Measurements from ENCODE around the gene KRTAP10-6.
"Not testable (repeated sequence)": the region's sequence is repeated elsewhere in the genome, so short reads cannot be mapped to it uniquely, and the experiment has no call there.

The KRTAP10-6 gene

DNA sequence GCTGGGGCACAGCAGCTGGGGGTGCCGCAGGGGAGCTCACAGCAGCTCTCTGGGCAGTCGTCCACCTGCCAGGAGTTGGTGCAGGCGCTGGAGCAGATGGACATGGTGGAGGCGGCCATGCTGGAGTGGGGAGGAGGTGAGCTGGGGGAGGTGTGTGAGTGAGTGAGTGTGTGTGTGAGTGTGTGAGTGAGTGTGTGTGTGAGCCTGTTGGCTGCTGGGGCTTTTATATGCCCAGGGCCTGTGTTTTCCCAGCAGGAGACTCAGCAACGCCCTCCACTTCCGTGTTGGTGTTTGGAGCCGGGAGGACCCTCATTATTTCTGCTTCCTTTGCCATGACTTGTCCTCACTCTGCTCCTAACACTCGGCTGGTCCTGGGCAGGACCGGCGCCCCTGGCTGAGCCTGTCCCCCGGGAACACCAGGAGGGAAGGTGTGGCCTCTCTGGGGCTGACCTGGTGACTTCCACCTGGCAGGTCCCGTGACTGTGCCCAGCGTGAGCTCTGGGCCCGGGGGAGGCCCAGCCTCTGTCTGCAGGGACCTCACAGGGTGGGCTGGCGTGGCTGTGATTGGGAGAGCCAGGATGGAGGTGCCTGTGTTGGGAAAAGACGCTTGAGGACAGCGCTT is 40.9 kb downstream of the KRTAP10-6 start, which contains the start of gene KRTAP10-2:
Gene KRTAP10-2 (minus strand): TSS at position 166 of the 622 bp plus-strand sequence. CDS start 47 bp downstream, at position 119.
- H3K4me3 ChIP-seq (replicated peaks; ENCODE audit: insufficient read depth, low read length) = no peak within 1 kb of the TSS
- H3K27ac ChIP-seq (replicated peaks) = no peak within 1 kb of the TSS
- TF ChIP-seq GABPA (IDR thresholded peaks at IDR 0.05; ENCODE audit: low read depth) (no peak), SPI1 (IDR thresholded peaks at IDR 0.05; ENCODE audit: borderline replicate concordance, low read depth) (no peak), POLR2AphosphoS5 (IDR thresholded peaks at IDR 0.05; ENCODE audit: low read depth) (no peak)
- TF ChIP-seq, protein P1, sequence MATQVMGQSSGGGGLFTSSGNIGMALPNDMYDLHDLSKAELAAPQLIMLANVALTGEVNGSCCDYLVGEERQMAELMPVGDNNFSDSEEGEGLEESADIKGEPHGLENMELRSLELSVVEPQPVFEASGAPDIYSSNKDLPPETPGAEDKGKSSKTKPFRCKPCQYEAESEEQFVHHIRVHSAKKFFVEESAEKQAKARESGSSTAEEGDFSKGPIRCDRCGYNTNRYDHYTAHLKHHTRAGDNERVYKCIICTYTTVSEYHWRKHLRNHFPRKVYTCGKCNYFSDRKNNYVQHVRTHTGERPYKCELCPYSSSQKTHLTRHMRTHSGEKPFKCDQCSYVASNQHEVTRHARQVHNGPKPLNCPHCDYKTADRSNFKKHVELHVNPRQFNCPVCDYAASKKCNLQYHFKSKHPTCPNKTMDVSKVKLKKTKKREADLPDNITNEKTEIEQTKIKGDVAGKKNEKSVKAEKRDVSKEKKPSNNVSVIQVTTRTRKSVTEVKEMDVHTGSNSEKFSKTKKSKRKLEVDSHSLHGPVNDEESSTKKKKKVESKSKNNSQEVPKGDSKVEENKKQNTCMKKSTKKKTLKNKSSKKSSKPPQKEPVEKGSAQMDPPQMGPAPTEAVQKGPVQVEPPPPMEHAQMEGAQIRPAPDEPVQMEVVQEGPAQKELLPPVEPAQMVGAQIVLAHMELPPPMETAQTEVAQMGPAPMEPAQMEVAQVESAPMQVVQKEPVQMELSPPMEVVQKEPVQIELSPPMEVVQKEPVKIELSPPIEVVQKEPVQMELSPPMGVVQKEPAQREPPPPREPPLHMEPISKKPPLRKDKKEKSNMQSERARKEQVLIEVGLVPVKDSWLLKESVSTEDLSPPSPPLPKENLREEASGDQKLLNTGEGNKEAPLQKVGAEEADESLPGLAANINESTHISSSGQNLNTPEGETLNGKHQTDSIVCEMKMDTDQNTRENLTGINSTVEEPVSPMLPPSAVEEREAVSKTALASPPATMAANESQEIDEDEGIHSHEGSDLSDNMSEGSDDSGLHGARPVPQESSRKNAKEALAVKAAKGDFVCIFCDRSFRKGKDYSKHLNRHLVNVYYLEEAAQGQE (IDR thresholded peaks at IDR 0.05; ENCODE audit: insufficient replicate concordance, low read depth) = no peak
- TF ChIP-seq, protein P2, sequence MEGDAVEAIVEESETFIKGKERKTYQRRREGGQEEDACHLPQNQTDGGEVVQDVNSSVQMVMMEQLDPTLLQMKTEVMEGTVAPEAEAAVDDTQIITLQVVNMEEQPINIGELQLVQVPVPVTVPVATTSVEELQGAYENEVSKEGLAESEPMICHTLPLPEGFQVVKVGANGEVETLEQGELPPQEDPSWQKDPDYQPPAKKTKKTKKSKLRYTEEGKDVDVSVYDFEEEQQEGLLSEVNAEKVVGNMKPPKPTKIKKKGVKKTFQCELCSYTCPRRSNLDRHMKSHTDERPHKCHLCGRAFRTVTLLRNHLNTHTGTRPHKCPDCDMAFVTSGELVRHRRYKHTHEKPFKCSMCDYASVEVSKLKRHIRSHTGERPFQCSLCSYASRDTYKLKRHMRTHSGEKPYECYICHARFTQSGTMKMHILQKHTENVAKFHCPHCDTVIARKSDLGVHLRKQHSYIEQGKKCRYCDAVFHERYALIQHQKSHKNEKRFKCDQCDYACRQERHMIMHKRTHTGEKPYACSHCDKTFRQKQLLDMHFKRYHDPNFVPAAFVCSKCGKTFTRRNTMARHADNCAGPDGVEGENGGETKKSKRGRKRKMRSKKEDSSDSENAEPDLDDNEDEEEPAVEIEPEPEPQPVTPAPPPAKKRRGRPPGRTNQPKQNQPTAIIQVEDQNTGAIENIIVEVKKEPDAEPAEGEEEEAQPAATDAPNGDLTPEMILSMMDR (IDR thresholded peaks at IDR 0.05; ENCODE audit: insufficient read depth, low read length) = no peak
- DNase-seq (ENCODE audit: low read depth in 1 of 2, low spot score in 1 of 2) = no peak
- peaks cover 14% of the 10 kb centered on the region for H3K27me3 ChIP-seq (ENCODE audit: insufficient read depth, poor library complexity, severe bottlenecking)

DNA sequence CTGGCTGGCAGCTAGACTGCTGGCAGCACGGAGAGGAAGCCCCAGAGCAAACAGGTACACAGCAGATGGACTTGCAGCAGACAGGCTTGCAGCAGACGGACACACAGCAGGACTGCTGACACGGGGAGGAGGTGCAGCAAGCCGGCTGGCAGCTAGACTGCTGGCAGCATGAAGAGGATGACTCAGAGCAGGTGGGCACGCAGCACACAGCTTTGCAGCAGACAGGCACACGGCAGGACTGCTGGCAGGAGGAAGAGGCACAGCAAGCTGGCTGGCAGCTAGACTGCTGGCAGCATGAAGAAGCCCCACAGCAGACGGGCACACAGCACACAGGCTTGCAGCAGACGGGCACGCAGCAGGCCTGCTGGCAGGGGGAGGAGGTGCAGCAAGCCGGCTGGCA is 41.5 kb downstream of the KRTAP10-6 start:
- no peak overlapping the region for H3K27ac ChIP-seq (replicated peaks)
- no peak overlapping the region for H3K4me3 ChIP-seq (replicated peaks; ENCODE audit: insufficient read depth, low read length)
- peaks cover 14% of the 10 kb centered on the region for H3K27me3 ChIP-seq (ENCODE audit: insufficient read depth, poor library complexity, severe bottlenecking)
- no peak for TF ChIP-seq SPI1 (IDR thresholded peaks at IDR 0.05; ENCODE audit: borderline replicate concordance, low read depth)
- TF ChIP-seq, protein P1 (IDR thresholded peaks at IDR 0.05; ENCODE audit: insufficient replicate concordance, low read depth) = no peak
- no peak for TF ChIP-seq POLR2AphosphoS5 (IDR thresholded peaks at IDR 0.05; ENCODE audit: low read depth)
- DNase-seq (ENCODE audit: low read depth in 1 of 2, low spot score in 1 of 2) = no peak

DNA sequence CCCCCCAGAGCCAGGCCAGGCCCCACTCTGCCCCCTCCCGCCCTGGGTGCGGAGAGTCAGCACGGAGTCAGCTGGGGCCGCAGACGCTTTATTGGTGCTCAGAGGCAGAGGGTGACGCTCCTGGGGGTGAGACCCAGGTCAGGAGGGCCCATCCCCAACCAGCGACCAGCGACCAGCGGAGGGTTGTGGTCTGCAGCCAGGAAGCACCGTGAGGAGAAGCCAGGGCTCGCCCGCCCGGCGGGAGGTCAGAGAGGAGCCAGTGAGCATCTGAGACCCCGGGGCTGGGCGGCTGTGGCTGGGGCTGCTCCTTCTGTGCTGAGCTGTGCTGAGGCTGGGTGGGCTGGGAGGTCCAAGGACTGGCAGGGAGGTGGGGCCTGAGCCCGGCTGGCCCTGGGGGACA is 42.0 kb downstream of the KRTAP10-6 start:
- H3K27me3 ChIP-seq (ENCODE audit: insufficient read depth, poor library complexity, severe bottlenecking) = peaks cover 14% of the 10 kb centered on the region
- not testable (repeated sequence) for DNase-seq (ENCODE audit: low read depth in 1 of 2, low spot score in 1 of 2); H3K27ac ChIP-seq (replicated peaks); H3K4me3 ChIP-seq (replicated peaks; ENCODE audit: insufficient read depth, low read length)

DNA sequence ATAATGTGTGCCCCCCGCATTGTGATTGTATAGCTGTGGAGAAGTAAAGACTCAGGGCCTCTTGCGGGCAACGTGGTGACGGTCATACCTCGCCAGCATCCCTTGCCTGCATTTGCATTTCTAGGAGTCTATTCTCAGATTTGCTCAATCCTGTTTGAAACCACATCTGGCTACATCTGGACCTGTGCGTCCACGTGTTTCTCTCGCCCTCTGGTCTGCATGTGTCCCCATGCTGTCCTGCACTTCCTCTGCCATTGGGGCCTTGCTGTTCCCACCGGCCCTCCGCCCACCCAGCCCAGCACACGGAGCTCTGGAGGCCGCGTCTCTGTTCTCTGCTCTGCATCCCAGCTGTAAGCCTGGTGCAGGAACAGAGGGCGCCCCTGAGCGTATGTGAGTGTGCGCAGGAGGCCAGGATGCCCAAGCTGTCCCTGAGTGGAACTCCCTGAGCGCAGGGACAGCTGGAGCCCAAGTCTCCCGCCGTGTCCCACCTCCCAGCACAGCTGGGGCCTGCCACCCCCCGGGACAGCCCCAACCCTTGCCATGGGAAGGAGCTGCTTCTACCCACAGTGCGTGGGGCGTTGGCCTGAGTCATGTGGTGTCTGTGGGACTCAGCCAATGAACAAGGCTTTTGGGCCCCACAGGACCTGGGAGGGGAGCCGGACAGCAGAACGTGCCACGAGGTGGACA is 42.6 kb downstream of the KRTAP10-6 start:
- Histone ChIP-seq H3K4me3 (replicated peaks; ENCODE audit: insufficient read depth, low read length) (no peak overlapping the region), H3K27ac (replicated peaks) (no peak overlapping the region), H3K27me3 (ENCODE audit: insufficient read depth, poor library complexity, severe bottlenecking) (peaks cover 11% of the 10 kb centered on the region)
- TF ChIP-seq GABPA (IDR thresholded peaks at IDR 0.05; ENCODE audit: low read depth) = no peak
- TF ChIP-seq SPI1 (IDR thresholded peaks at IDR 0.05; ENCODE audit: borderline replicate concordance, low read depth) = no peak
- TF ChIP-seq, protein P2 (IDR thresholded peaks at IDR 0.05; ENCODE audit: insufficient read depth, low read length) = no peak
- TF ChIP-seq, protein P1 (IDR thresholded peaks at IDR 0.05; ENCODE audit: insufficient replicate concordance, low read depth) = no peak
- TF ChIP-seq POLR2AphosphoS5 (IDR thresholded peaks at IDR 0.05; ENCODE audit: low read depth) = no peak
- no peak for DNase-seq (ENCODE audit: low read depth in 1 of 2, low spot score in 1 of 2)

All from HL-60 (cell line).